Suppressor macrophage treated with lipopolysaccharide for 1 hour (primary cell): Measurements from ENCODE around the gene HOXA6.

Experiments
- DNase-seq, 3 donors: peaks; one replicate each; pipeline ENCODE4 v3.0.0-alpha.2; 2020 to 2022

The HOXA6 gene

GRCh38 chr7:27161214-27161720, 13.7 kb upstream of the HOXA6 start:
- peak; percentile 71 to 82 (median 76) for DNase-seq

GRCh38 chr7:27160546-27161213, 13.1 kb upstream of the HOXA6 start:
- DNase-seq = peak; percentile 86 to 93 (median 92)

- DNase-seq = no peak
Observed at GRCh38 chr7:27160145-27160545, 12.6 kb upstream of the HOXA6 start.

- no peak for DNase-seq
Observed at GRCh38 chr7:27159266-27160144, 11.9 kb upstream of the HOXA6 start.

GRCh38 chr7:27158436-27159265, 11.1 kb upstream of the HOXA6 start:
- no peak for DNase-seq

- DNase-seq = no peak
Observed at GRCh38 chr7:27157702-27158431, 10.3 kb upstream of the HOXA6 start.

GRCh38 chr7:27156916-27157701, 9.5 kb upstream of the HOXA6 start:
- no peak for DNase-seq

- peak in 1 of 3 donors; percentile 28 for DNase-seq
Observed at GRCh38 chr7:27156508-27156898, 8.9 kb upstream of the HOXA6 start, which contains the start of gene HOXA7. HOXA7 (minus strand) TSS chr7:27156675; CDS start chr7:27156545, 130 bp downstream.

GRCh38 chr7:27155816-27156507, 8.4 kb upstream of the HOXA6 start:
- peak in 1 of 3 donors; percentile 54 for DNase-seq

GRCh38 chr7:27154901-27155815, 7.6 kb upstream of the HOXA6 start:
- peak in 1 of 3 donors; percentile 39 for DNase-seq

GRCh38 chr7:27154369-27154768, 6.8 kb upstream of the HOXA6 start:
- DNase-seq = no peak

GRCh38 chr7:27153526-27153925, 6.0 kb upstream of the HOXA6 start:
- no peak for DNase-seq

GRCh38 chr7:27152816-27153442, 5.4 kb upstream of the HOXA6 start:
- no peak for DNase-seq

GRCh38 chr7:27151931-27152815, 4.6 kb upstream of the HOXA6 start, which contains the start of gene HOXA3:
HOXA3 (minus strand) TSS chr7:27152583; CDS start chr7:27110640, 41,943 bp downstream.
- peak in 1 of 3 donors; percentile 57 for DNase-seq

- DNase-seq = no peak
Observed at GRCh38 chr7:27151341-27151930, 3.9 kb upstream of the HOXA6 start.

- DNase-seq = peak; percentile 79 to 90 (median 87)
Observed at GRCh38 chr7:27150568-27151340, 3.2 kb upstream of the HOXA6 start.
